GM12892 (cell line): ENCODE measurements around the gene KANSL1L.

Experiments
- POLR2A ChIP-seq: IDR thresholded peaks from 2 replicates; pipeline ENCODE4 v1.6.1; 2011; ENCODE audit warnings: low read depth, low read length, control low read depth
- POLR2AphosphoS5 ChIP-seq: IDR thresholded peaks from 2 replicates; pipeline ENCODE4 v1.6.1; 2011; ENCODE audit warnings: low read depth, low read length, control low read depth

GRCh38 chr2:210002158-210003157 lies 168.8 kb downstream of the KANSL1L start, which contains the start of gene RPE:
- TF ChIP-seq POLR2A (peak; percentile 81), POLR2AphosphoS5 (peak; percentile 84)
